HG03280 (cell line): ENCODE results near the gene FGFRL1.
"Not testable (repeated sequence)": the region's sequence is repeated elsewhere in the genome, so short reads cannot be mapped to it uniquely, and the experiment has no call there.

Source experiments
- ATAC-seq: cut with Tn5 transposase; IDR thresholded peaks from one replicate; pipeline ENCODE4 v1.9.1; 2021; ENCODE audit warnings: mild to moderate bottlenecking, moderate library complexity; ENCODE audit not compliant: unreplicated experiment

The FGFRL1 gene

DNA sequence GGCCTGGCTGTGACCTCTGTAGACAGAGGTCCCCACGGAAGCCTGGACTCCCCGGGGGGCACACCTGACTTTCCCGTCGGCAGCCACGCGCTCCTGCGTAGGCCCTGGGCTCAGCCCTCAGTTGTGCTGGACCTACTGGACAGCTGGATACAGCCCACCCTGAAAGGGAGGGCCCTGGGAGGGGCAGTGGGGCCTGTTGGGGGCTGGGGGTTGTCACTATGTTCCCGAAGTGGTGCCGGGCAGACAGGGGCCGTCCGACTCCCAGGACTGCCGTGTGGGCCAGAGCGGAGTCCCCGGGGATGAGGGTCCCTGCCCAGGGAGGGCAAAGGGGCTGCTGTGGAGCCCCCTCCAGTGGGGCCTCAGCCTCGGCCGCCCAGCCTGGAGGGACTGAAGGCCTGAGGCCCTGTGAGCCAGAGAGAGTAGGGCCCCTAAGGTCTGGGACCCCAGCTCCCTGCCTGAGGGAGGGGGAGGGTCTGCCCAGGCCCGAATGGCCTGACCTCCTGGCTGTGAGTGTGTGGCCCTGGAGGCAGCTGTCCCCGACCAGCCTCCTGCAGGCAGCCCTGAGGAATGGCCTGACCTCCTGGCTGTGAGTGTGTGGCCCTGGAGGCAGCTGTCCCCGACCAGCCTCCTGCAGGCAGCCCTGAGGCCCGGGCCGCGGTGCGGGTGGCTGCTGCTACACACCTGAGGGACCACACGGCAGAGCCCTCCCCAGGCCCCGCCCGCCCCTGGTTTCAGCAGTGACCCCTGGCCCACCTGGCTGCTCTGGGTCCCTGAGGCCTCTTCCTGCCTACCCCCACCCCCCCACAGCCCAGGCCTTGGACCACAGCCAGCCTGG is 25.8 kb downstream of the FGFRL1 start:
- ATAC-seq, result no peak

DNA sequence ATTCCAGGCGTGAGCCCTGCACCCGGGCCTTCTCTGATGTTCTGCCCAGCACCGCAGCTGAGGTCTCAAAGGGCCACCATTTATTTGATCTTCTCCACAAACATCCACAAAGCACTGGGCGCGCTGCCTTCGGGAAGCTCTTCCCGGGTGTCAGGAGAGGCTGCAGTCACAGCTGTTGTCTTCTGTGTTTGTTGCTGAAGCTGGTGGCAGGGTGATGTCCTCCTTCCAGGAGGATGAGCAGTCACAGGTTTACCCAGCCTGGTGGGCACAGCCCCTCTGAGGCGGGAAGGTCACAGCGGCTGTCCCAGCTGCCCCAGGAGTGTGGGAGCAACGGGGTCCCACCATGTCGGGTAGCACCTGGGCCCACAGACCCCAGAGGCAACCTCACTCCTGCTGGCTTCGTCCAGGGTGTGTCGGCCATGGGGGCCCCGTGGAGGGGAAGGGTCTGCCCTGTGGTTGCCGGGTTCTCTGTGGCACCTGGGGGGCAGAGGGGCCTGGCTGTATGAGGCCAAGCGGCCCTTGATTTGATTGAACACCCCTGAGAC is 27.6 kb downstream of the FGFRL1 start:
- ATAC-seq, result no peak

- ATAC-seq, result no peak
These were observed 28.3 kb downstream of the FGFRL1 start for GRCh38 chr4:1039493-1040343.

DNA sequence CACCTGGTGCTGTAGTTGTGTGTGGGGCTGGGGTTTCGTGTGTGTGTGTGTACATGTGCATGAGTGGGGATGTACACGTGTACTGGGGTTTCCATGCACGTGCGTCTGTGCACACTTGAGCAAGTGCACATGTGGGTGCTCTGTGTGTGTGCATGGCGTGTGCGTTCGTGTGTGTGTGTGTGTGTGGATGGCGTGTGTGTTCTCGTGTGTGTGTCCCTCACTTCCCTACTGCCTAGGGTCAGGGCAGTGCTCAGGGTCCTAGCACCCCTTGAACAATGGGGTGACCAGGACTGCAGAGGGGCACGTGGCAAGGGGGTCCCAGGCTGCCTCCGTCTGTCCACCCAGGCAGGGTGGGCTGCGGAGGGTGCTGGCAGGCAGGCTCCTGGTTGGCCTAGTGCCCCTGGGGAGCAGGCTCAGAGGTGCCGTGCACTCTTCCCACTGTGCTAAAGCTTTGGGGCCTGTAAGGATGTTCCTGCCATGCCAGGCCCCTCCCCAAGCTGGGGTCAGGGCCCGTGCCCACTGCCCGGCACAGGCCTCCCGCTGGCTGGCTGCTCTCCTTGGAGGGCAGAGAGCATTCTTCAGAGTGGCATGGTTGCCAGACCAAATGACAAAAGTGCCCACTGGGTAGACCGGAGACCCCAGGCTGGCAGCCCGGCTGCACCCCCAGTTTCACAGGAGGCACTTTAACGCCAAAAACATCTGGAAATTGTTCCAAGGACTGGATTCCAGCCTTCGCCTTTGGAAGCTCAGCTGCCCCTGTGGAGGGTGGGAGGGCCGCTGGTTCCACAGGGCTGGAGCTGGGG is 29.1 kb downstream of the FGFRL1 start:
- no peak for ATAC-seq

DNA sequence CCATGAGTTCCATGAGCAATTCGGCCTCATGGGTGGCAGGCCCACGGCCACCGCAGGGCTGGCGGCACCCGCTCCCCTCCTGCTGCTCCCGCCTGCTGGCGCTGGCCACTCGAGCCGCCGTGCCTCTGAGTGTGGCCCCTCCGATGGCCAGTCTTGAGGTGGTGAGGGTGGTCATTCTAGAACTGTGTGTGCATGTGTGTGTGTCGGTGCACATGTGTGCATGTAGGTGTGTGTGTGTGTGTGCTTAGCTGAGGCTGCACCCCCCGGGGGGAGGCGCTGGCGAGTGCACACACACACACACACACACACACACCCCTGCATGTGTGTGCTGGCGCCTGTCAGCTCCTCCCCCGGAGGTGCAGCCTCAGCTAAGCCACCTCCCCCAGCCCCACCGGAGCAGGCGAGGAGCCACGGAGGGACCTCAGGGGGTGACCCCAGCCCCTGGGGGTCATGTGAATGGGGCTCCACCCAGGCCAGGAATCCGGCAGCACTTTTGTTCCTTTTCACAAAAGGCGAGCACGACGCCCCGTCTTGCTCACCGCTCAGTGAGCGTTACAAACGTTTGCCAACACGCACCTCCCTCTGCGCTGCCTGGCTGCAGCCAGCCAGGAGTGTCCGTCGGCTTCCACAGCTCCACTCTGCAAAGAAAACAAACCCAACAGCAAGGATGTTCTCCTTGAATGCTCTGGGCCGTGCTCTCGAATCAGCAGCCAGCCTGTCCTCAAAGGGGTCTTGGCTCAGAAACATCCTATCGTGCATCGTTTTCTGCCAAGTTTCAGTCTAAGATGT is 29.9 kb downstream of the FGFRL1 start:
- no peak for ATAC-seq

GRCh38 chr4:1041936-1042330 is 30.5 kb downstream of the FGFRL1 start:
- no peak for ATAC-seq

- ATAC-seq, result no peak
These were observed 31.1 kb downstream of the FGFRL1 start for GRCh38 chr4:1042352-1043055.

DNA sequence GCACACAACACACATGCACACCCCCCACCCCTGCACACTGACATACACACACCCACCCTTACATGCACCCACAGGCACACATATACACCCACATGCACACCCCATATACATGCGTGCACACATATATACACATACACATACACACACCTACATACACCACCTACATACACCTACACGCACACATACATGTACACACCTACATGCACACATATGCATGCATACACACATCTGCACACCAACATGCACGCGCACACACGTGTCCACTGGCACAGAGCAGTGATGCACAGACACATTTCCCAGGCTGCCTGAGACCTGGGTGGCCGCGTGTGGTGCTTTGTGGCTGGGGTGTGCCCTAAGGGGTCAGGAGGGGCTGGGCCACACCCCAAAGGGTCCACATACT is 31.7 kb downstream of the FGFRL1 start:
- no peak for ATAC-seq

GRCh38 chr4:1043651-1044468 is 32.4 kb downstream of the FGFRL1 start:
- ATAC-seq, result no peak

DNA sequence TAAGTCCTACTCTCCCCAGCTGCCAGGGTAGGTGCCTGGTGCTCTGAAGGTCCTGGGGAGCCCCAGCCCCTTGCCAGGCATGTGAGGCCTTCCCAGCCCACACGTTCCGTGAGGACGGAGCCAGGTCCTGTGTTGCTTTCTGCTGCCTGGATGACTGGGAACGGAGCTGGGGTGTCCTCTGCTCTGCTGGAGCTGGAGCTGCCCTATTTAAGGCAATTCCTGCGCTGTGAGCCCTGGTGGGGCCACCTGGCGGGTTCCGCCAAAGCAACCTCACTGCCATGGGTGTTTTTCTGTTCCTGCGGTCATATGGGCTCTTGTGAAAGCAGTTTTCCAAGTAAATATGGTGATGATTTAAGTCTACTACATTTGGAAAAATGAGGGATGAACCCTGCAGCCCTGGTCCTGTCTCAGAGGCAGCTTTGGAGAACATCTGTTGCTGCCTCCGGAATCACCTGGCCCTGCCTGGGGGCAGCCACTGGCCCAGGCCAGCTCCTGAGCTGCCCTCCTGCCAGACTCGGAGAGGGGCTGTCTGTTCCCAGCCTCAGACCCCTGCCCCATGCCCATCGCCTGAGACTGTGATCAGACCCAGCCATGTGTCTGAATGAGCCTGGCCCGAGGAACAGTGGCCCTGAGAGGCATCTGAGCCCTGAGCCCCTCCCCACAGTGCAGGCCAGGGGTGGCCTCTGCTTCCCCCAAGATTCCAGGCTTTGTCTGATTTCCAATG is 33.2 kb downstream of the FGFRL1 start:
- ATAC-seq, result no peak

- no peak for ATAC-seq
These were observed 33.8 kb downstream of the FGFRL1 start for GRCh38 chr4:1045193-1045594.

DNA sequence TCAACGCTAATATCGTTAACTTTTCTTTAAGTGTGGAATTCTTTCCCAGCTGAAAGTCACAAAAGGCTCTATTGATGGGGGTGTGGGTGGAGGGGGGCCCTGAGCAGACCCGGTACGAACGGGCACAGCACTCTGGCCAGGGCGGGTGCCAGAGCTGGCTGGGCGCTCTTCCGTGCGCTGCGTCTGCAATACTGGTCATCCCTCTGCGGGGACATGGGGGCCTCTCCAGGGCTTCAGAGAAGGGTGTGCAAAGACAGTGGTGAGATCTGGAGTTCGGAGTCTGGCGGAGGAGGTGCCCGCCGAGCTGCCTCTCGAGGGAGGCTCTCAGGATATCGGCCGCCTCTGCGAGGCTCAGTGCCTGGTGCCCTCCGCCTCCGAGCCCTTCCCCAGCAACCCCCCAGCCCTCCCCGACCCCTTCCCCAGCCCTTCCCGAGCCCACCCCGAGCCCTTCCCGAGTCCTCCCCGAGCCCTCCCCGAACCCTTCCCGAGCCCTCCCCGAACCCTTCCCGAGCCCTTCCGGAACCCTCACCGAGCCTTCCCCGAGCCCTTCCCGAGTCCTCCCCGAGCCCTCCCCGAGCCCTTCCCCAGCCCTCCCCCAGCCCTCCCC is 34.3 kb downstream of the FGFRL1 start:
- ATAC-seq, result no peak

DNA sequence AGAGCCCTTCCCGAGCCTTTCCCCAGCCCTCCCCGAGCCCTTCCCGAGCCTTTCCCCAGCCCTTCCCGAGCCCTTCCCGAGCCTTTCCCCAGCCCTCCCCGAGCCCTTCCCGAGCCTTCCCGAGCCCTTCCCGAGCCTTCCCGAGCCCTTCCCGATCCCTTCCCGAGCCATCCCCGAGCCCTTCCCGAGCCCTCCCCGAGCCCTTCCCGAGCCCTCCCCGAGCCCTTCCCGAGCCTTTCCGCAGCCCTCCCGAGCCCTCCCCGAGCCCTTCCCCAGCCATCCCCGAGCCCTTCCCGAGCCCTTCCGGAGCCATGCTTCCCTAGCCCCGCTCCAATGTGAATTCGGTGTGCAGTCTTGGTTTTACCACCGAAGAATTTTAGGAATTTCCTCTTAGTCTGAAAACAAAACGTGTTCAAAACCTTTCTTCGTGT is 35.2 kb downstream of the FGFRL1 start:
- ATAC-seq, result not testable (repeated sequence)

DNA sequence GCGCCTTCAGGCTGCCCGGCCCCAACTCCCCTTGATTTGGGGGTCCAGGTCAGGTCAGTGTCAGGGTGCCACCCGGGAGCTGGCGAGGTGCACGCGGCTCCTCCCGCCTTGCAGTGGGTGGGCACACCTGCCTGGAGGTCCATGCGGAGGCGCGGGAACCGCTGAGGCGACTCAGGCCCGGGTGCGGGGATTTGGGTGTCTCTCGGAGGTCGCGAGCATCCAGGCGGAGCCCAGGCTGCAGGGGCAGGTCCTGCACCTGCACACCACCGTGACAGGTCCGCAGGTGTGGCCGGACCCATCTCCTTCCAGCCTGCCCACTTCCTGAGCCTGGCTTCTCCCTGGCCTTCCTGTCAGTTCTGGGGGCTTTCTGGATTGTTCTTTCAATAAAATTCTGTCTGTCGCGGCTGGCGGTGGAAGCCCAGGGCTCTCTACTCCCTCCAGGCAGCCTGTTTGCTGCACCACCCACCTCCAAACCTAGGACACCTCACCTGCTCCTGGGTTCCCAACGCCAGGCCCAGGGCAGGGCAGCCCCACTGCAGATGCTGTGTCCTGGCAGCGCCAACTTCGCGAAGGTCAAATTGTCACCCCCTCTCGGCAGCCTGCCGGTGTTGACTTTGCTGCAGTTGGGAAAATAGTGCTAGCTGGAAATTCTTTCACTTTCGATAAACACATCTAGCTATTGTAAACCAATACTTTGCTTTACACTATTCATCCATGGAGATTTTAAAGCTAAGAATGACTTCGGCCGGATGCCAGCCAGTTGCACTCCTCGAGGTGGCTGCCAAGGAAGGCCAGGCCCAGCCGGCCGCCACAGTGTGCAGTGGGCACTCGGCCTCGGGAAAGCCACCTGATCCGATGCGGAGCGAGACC is 35.9 kb downstream of the FGFRL1 start:
- no peak for ATAC-seq

- ATAC-seq, result no peak
These were observed 36.7 kb downstream of the FGFRL1 start for GRCh38 chr4:1047976-1048772.
